Sigmoid colon (tissue), 4 donors: ENCODE data around the gene FBN3.
"Not testable (repeated sequence)": the region's sequence is repeated elsewhere in the genome, so short reads cannot be mapped to it uniquely, and the experiment has no call there.

Experiments
- CTCF ChIP-seq, 4 experiments: fragments of 450-650 bp in 3 of 4; fragments of 200-600 bp in 1 of 4; IDR thresholded peaks; one replicate each; pipeline ENCODE4 v1.5.1; 2016 to 2019; ENCODE audit warnings: antibody characterized with exemption in 4 of 4, mild to moderate bottlenecking in 3 of 4, moderate library complexity in 2 of 4
- POLR2A ChIP-seq, 2 donors: fragments of 450-650 bp; IDR thresholded peaks; one replicate each; pipeline ENCODE4 v1.6.1; 2016; ENCODE audit warnings: antibody characterized with exemption in 2 of 2, mild to moderate bottlenecking in 2 of 2, moderate library complexity in 2 of 2
- POLR2AphosphoS5 ChIP-seq, 4 donors: sonication (generic); formaldehyde crosslinking; IDR thresholded peaks; one replicate each; pipeline ENCODE4 v1.6.1; 2017; ENCODE audit warnings: antibody characterized with exemption in 4 of 4

GRCh38 chr19:8101910-8102309, 47.5 kb downstream of the FBN3 start:
- TF ChIP-seq CTCF, POLR2A, POLR2AphosphoS5 (IDR thresholded peaks at IDR 0.05): not testable (repeated sequence)
